NCI-H2171 (cell line): ENCODE measurements around the gene C17orf67.

Experiments
- DNase-seq: peaks from one replicate; lab custom pipeline; 2025; lab: John Stamatoyannopoulos, UW

The C17orf67 gene

GRCh38 chr17:56808503-56808902, 25.2 kb downstream of the C17orf67 start:
- peak; percentile 39 for DNase-seq

GRCh38 chr17:56807723-56808122, 26.0 kb downstream of the C17orf67 start:
- DNase-seq, result no peak

DNA sequence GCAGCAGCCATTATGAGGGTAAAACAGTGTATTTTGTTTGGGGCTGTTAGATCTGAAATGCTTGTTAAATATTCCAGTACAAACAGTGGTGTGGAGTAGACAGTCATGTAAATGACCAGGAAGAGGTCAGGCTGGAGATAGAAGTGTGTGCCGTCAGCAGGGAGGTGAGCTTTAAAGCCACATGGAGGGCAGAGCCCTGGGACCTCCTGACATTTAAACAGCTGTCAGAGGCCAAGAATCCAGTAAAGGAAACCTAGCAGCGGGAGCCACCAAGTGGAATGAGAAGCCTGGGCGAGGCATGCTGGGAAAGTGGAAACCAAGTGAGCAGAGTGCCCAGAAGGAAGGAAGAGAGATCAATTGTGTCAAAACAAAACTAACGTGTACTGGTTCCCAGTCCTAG, 26.8 kb downstream of the C17orf67 start:
- DNase-seq, result no peak

GRCh38 chr17:56804454-56804853, 29.3 kb downstream of the C17orf67 start:
- DNase-seq, result no peak

- no peak for DNase-seq
Observed at GRCh38 chr17:56803071-56803470, 30.6 kb downstream of the C17orf67 start.

- no peak for DNase-seq
Observed at GRCh38 chr17:56801459-56802178, 32.1 kb downstream of the C17orf67 start.

DNA sequence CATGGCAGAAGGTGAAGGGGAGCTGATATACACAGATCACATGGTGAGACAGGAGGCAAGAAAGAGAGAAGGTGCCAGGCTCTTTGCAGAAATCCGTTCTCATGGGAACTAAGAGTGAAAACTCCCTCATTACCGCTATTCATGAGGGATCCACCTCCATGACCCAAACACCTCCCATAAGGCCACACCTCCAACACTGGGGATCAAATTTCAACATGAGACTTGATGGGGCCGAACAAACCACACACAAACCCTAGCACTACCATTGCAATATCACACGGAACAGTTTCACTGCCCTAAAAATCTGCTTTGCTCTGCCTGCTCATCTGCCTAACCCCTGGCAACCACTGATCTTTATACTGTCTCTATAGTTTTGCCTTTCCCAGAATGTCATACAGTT, 34.8 kb downstream of the C17orf67 start:
- peak; percentile 33 for DNase-seq

- DNase-seq, result no peak
Observed at GRCh38 chr17:56796536-56796935, 37.2 kb downstream of the C17orf67 start.

DNA sequence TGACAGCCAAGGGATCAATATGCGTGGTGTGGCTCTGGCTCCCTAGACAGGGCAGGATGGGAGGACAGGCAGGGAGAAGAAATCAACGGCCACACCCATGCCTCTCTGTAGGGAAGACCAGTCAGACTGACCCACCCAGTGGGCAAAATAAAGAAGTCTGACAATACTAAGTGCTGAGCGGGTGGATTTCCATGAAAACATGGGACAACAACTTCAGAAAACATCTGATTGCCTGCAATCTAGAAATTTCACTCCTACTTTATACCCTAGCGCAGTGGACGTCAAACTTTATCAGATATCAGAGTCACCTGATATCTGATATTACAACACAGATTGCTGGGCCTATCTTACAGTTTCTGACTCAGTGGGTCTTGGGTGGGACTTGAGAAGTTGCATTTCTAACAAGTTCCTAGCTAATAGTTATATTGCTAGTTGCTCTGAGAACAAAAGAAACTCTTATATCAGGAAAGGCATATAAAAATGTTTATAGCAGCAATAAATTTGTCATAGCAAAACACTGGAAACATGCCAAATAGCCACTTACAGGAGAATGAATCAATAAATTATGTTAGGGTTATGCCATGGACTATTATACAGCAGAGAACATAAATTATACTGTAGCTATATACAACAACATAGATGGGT, 38.4 kb downstream of the C17orf67 start:
- DNase-seq, result no peak

- DNase-seq, result no peak
Observed at GRCh38 chr17:56793957-56794356, 39.8 kb downstream of the C17orf67 start.

DNA sequence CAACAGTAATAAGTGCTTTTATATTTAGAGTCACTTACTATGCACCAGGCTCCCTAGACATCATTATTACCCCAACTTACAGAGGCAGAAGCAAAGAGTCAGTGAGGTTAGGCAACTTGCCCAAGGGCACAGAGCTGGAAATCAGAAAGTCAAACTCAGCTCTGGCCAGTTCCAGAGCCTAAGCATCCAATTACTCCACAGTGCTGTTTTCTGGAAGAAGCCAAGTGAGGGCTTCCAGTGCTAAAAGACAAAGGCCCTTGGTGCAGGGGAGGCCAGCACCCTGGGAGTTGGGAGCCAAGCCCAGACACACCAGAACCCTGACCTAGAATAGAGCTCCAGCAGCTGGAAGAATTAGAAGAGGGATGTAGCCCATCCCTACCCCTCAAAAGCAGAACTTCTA, 40.2 kb downstream of the C17orf67 start:
- no peak for DNase-seq

- no peak for DNase-seq
Observed at GRCh38 chr17:56792267-56792666, 41.5 kb downstream of the C17orf67 start.

GRCh38 chr17:56786989-56787482, 46.7 kb downstream of the C17orf67 start:
- no peak for DNase-seq

- no peak for DNase-seq
Observed at GRCh38 chr17:56785997-56786680, 47.6 kb downstream of the C17orf67 start.

DNA sequence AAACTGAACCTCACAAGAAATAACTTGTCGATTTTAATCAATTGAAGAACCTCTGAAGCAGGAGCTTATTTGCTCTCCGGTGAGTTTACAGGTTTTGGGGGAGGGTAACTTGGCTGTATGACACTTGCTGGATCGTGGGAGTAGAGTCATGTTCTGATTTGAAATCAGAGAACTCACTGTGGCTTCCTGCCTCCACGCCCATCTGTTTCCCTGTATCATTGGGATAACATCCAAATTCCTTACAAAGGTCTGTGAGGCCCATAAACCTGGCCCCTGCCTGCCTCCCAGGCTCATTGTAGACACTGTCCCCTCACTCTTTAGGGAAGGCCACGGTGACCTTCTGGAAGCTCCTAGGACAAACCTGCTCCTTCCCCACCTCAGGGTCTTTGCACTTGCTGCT, 48.3 kb downstream of the C17orf67 start:
- peak; percentile 35 for DNase-seq

DNA sequence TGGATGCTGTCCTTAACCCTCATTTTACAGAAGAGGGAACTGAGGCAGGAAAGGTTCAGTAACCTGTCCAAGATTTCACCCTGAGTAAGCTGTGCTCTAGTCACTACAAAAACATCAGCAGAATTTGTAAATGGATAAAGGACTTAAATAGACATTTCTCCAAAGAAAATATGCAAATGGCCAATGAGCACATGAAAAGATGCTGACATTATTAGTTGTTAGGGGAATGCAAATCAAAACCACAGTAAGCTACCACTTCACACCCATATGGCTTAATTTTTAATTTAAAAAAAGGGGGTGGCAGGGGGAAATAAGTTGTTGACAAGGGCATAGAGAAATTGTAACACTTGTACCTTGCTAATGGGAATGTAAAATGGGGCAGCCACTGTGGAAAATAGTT, 51.4 kb downstream of the C17orf67 start:
- DNase-seq, result no peak

- no peak for DNase-seq
Observed at GRCh38 chr17:56781906-56782305, 51.8 kb downstream of the C17orf67 start.

DNA sequence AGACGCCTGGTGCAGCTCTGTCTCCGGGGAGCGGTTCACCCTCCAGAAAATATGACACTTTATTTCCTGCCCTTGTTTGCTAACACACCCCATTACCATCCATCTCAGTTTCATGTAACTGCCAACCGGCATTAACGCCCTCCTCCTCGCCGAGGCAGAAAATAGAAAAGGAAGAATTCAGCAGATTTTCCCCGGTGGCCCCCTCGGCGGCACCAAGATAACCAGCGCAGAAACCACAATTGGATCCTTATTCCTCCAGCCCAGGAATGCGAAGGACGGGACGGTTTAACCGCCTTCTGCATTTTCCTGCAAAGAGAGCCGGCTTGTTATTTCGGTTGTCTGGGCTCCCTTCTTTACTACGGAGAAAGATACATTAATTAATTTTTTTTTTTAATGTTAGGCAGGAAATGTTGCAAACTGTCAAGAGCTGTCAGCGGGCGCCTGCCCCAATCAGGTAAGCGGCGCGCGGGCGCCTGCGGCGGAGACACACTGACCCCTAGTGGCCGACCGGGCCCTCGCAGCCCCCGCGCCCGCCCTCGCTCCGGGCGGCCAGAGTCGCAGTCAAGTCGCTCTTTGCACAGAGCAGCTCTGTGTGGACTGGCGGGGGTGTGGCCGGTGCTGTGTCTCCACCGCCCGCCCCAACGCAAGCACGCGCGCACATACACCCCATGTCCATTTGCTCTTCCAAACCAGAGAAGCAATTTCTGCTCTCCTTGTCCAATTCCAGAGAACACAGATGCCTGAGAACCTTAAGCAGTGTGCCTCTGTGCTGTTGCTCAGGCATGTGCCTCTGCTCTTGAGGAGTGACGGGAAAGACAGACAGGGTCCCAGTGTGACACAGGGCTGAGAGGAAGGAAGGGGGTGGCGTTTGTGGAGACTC, 53.6 kb downstream of the C17orf67 start:
- DNase-seq, result peak; percentile 71

DNA sequence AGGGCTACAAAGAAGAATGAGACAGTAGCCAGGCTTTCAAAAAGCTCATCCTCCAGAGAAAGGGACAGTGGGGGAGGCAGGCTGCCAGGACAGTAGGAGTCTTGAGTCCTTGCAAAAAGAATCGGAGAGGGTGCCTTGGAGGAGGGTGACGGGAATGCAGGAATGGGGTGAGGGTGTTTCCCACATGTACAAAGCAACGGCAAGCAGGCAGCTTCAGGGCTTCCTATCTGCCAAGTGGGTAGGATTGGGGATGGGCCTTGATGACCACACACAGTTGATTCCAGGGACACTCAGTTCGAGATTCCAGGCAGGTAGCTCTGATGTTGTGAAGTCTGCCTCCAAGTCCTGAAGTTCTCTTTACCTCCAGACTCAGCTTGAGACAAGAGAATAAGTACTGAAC, 54.4 kb downstream of the C17orf67 start:
- DNase-seq, result no peak

- DNase-seq, result no peak
Observed at GRCh38 chr17:56778898-56779297, 54.8 kb downstream of the C17orf67 start.

- DNase-seq, result no peak
Observed at GRCh38 chr17:56777859-56778258, 55.9 kb downstream of the C17orf67 start.

DNA sequence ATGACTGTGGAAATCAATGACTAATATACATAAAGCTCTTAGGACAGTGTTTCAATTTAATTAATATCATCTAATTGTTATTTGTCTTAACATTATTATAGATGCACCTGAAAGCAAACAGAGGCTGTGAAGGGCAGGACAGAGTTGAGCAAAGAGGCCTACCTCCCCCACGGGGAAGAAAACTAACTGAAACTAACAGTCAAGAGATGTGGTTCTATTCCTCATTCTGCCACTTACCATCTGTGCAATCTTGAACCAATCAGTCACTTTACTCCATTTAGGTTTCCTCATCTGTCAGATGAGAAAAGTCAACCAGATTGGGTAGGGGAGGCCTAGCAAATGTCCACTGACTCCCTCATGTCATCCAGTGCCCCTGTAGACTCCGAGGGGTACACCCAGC, 59.1 kb downstream of the C17orf67 start:
- DNase-seq, result no peak
